Colonic mucosa (tissue), 4 donors: ENCODE results near the gene RAI14. TPM values are rescaled to one million over a fixed set of nuclear protein-coding genes. Genes with fewer than 3 reads are reported as not detected.

Source experiments
- DNase-seq: peaks from one replicate; pipeline ENCODE4 v3.0.0-alpha.2; 2020
- H3K27ac ChIP-seq: fragments of 200-600 bp; one replicate; pipeline ENCODE4 v1.8.0; 2021
- H3K27me3 ChIP-seq: fragments of 200-600 bp; one replicate; pipeline ENCODE4 v1.8.0; 2021
- H3K36me3 ChIP-seq: fragments of 200-600 bp; one replicate; pipeline ENCODE4 v1.8.0; 2021
- H3K4me1 ChIP-seq: fragments of 200-600 bp; one replicate; pipeline ENCODE4 v1.8.0; 2021; ENCODE audit warnings: mild to moderate bottlenecking
- H3K4me3 ChIP-seq: fragments of 200-600 bp; one replicate; pipeline ENCODE4 v1.8.0; 2021
- H3K9ac ChIP-seq, 2 donors: one replicate each; pipeline ENCODE4 v1.7.0; 2013; ENCODE audit warnings: control low read depth in 2 of 2, low read depth in 2 of 2, low read length in 2 of 2
- H3K9me3 ChIP-seq: fragments of 200-600 bp; one replicate; pipeline ENCODE4 v1.8.0; 2021
- intact Hi-C: fragments of 100-400 bp; cut with DNase I; formaldehyde crosslinking; loops from one replicate; pipeline ENCODE4 v1.14.1; 2022
- total RNA-seq, 2 donors: library from RNA; stranded (reverse); fragmentation: NEBNext Ultra II Directional in 1 of 2; extraction: Animal tissue kit (Norgen Biotek cat#: 25700) in 1 of 2; gene quantifications; one replicate each; pipeline ENCODE4 v1.2.1, GENCODE V29; 2021
- TF ChIP-seq, protein P1 (sequence below): fragments of 200-600 bp; IDR thresholded peaks from one replicate; pipeline ENCODE4 v1.8.0; 2022; ENCODE audit warnings: antibody characterized with exemption, mild to moderate bottlenecking
- donor health status: healthy.
- donor health status: DM: no; HTN: no; CAD: no.
- donor health status: DM: no; HTN: no; CAD: no.

RAI14 gene
- total RNA-seq, 2 donors from 2014 or later, result 15.9 to 25.7 TPM

DNA sequence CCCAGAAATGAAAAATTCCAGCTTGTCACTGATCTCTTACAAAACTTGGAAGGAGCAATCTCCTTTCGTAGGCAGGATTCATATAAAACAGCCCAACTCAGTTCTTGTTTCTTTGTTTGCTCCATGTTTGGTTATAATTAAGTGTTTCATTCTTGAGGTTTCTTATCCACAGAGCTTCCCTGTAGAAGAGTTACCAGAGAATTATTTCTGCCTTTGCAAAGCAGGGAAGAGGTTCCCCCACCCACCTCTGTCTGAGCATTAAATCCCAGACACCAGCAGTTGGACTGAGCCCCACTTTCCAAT, 34.1 kb upstream of the RAI14 start:
- intact Hi-C loops, result no loop called here
- Histone ChIP-seq H3K27me3 (no peaks in the 10 kb centered on the region), H3K9me3 (no peaks in the 10 kb centered on the region), H3K4me3 (no peak overlapping the region), H3K9ac (no peak overlapping the region), H3K36me3 (no peaks in the 10 kb centered on the region), H3K27ac (no peak overlapping the region), H3K4me1 (no peaks in the 10 kb centered on the region)
- TF ChIP-seq, protein P1, sequence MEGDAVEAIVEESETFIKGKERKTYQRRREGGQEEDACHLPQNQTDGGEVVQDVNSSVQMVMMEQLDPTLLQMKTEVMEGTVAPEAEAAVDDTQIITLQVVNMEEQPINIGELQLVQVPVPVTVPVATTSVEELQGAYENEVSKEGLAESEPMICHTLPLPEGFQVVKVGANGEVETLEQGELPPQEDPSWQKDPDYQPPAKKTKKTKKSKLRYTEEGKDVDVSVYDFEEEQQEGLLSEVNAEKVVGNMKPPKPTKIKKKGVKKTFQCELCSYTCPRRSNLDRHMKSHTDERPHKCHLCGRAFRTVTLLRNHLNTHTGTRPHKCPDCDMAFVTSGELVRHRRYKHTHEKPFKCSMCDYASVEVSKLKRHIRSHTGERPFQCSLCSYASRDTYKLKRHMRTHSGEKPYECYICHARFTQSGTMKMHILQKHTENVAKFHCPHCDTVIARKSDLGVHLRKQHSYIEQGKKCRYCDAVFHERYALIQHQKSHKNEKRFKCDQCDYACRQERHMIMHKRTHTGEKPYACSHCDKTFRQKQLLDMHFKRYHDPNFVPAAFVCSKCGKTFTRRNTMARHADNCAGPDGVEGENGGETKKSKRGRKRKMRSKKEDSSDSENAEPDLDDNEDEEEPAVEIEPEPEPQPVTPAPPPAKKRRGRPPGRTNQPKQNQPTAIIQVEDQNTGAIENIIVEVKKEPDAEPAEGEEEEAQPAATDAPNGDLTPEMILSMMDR, result no peak
- DNase-seq, result no peak

DNA sequence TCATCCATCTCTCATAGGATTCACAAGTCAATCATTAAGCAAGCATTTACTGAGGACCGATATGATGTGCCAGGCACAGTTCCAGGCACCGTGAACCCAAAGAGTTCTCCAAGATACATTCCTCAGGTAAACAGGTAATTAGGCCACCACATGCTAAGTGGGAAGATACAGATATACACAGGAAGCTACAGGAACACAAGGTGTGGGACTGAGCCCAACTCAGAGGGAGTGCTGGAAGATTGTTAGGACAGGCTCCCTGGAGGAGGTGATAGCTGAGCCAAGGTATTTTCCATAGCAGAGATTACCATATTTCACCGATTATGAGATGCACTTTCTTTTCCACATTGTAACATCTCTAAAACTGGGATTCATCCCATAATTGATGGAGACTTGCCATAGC, 31.4 kb upstream of the RAI14 start:
- no peak overlapping the region for H3K27ac ChIP-seq
- no peak for DNase-seq
- no peak overlapping the region for H3K4me3 ChIP-seq
- H3K4me1 ChIP-seq, result no peaks in the 10 kb centered on the region
- intact Hi-C loops, result no loop called here
- TF ChIP-seq, protein P1, result no peak
- H3K36me3 ChIP-seq, result no peaks in the 10 kb centered on the region
- H3K27me3 ChIP-seq, result no peaks in the 10 kb centered on the region
- no peaks in the 10 kb centered on the region for H3K9me3 ChIP-seq
- no peak overlapping the region for H3K9ac ChIP-seq

DNA sequence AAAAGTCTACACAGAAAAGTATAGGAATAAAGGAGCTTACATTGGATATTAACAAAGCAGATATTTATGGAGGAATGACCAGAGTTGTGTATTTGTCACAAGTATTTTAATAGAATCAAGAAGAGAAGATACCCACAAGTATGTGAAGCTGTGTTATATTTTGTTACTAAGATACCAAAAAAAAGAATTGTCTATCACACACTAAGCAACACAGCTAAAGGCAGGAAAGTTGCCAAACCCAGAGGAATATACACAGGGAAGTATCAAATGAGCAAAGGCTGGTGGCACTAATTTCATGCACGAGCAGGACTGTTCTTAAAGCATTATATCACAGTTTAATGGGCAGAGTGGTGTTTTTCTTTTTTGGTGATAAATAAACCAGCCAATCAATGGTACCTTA, 30.9 kb upstream of the RAI14 start:
- no peak for DNase-seq
- no peaks in the 10 kb centered on the region for H3K36me3 ChIP-seq
- intact Hi-C loops, result no loop called here
- TF ChIP-seq, protein P1, result no peak
- no peak overlapping the region for H3K4me3 ChIP-seq
- H3K27ac ChIP-seq, result no peak overlapping the region
- no peaks in the 10 kb centered on the region for H3K9me3 ChIP-seq
- no peaks in the 10 kb centered on the region for H3K4me1 ChIP-seq
- H3K27me3 ChIP-seq, result no peaks in the 10 kb centered on the region
- H3K9ac ChIP-seq, result no peak overlapping the region

- intact Hi-C loops, result no loop called here
- Histone ChIP-seq H3K27ac (no peak overlapping the region), H3K27me3 (no peaks in the 10 kb centered on the region)
Measured at GRCh38 chr5:34626036-34626435, 30.1 kb upstream of the RAI14 start.

GRCh38 chr5:34626751-34627150, 29.4 kb upstream of the RAI14 start:
- H3K36me3 ChIP-seq, result no peaks in the 10 kb centered on the region
- intact Hi-C loops, result no loop called here
- no peak overlapping the region for H3K27ac ChIP-seq
- no peaks in the 10 kb centered on the region for H3K4me1 ChIP-seq
- H3K9ac ChIP-seq, result no peak overlapping the region
- no peaks in the 10 kb centered on the region for H3K27me3 ChIP-seq
- no peaks in the 10 kb centered on the region for H3K9me3 ChIP-seq
- TF ChIP-seq, protein P1, result no peak
- DNase-seq, result no peak
- H3K4me3 ChIP-seq, result no peak overlapping the region

More at GRCh38 chr5:34626036-34626435, 30.1 kb upstream of the RAI14 start:
- Histone ChIP-seq H3K9ac (no peak overlapping the region), H3K4me1 (no peaks in the 10 kb centered on the region), H3K36me3 (no peaks in the 10 kb centered on the region), H3K9me3 (no peaks in the 10 kb centered on the region), H3K4me3 (no peak overlapping the region)
- no peak for DNase-seq
- TF ChIP-seq, protein P1, result no peak

DNA sequence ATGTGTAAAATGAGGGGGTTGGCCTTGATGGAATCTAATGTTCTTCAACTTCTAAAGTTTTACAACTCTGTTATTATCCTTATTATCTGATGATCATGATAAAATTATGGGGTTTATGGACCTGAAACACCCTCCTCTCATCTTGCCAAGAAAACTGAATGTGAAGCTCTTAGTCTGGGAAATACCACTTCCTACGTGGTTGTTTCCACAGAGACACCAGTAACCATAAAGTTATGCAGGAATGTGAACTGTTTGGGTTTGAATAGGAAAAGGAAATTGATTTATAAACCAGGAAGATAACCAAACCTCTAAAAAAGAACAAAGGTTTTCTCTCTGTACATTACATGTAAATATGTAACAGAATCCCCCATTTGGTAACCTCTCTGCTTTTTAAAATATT, 28.3 kb upstream of the RAI14 start:
- Histone ChIP-seq H3K4me1 (no peaks in the 10 kb centered on the region), H3K27ac (no peak overlapping the region), H3K36me3 (no peaks in the 10 kb centered on the region), H3K4me3 (no peak overlapping the region), H3K27me3 (no peaks in the 10 kb centered on the region), H3K9me3 (no peaks in the 10 kb centered on the region), H3K9ac (no peak overlapping the region)
- TF ChIP-seq, protein P1, result no peak
- intact Hi-C loops, result no loop called here
- DNase-seq, result no peak
